Measurements from ENCODE around the gene GAP43. TPM values are rescaled to one million over a fixed set of nuclear protein-coding genes. Genes with fewer than 3 reads are reported as not detected.

GAP43 gene
- total and polyA plus RNA-seq, 2 of the 4 experiments (the other 2 are of a cell fraction) = 0.36 to 0.51 TPM

DNA sequence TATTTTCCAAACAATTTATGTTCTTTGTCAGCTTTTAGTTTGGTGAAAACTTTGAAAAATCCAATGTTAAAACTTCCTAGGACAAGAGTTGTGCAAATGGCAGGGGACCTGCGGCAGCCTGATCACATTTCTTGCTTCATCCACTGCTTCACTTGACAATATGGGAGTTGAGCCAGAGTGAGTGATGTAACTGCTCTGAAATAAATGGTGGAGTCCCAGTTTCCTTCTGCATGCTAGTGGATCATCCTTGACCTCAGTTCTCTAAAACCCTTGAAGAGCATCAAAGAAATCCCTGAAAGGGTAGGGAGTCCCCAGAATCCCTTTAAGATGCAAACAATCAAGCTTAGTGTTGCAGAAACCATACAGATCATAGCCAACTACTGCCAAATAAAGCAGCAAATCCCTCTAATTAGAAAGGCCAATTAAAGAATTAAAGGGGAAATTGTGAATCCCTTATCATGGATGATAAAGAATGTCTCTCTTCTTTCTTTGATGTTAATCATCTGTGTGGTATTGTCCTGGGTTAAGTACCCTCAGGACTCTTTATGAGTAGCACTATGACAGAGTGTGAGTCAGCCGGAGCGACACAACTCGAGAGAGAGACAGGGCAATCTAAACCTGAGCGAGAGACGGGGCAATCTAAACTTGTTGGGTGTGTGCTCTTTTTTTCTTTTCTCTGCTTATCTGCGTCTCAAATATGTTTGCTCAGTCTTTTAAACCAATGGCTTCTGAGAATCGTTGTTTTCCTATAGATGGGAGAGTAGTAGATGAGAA, 41.8 kb upstream of the GAP43 start:
- H3K36me3 ChIP-seq (ENCODE audit: control insufficient read depth, insufficient read depth, low read length) = no peaks in the 10 kb centered on the region
- no peak overlapping the region for H3K18ac ChIP-seq (ENCODE audit: low read depth, low read length)
- no peak overlapping the region for H2BK120ac ChIP-seq (ENCODE audit: low read depth, low read length)
- H4K20me1 ChIP-seq (ENCODE audit: insufficient read depth, low read length) = no peaks in the 10 kb centered on the region
- no TSS peak for BruUV-seq (replicated peaks)
- no peak for ATAC-seq (ENCODE audit: low read depth)
- no peaks in the 10 kb centered on the region for H3K79me1 ChIP-seq (ENCODE audit: low read depth in 1 of 2, low read length in 2 of 2)
- DNase-seq = peak; percentile 15
- no peak overlapping the region for H2AK9ac ChIP-seq (replicated peaks; ENCODE audit: low read depth, low read length, poor library complexity)
- no peaks in the 10 kb centered on the region for H3K9me3 ChIP-seq (ENCODE audit: control insufficient read depth, insufficient read depth, low read length)
- no peak overlapping the region for H3K4me2 ChIP-seq (ENCODE audit: low read depth, low read length)
- no peak overlapping the region for H3K14ac ChIP-seq (replicated peaks; ENCODE audit: low read depth, low read length)
- no peak overlapping the region for H2BK5ac ChIP-seq (ENCODE audit: low read depth, low read length, poor library complexity, severe bottlenecking)
- CTCF ChIA-PET = no interaction called here
- H4K8ac ChIP-seq (ENCODE audit: low read depth in 2 of 2, low read length in 2 of 2) = no peak overlapping the region
- H2AFZ ChIP-seq (replicated peaks; ENCODE audit: low read length, poor library complexity) = peak overlapping the region; percentile 3
- H4K91ac ChIP-seq (ENCODE audit: insufficient read depth, low read depth, low read length) = no peak overlapping the region
- H2AK5ac ChIP-seq (ENCODE audit: low read depth, low read length) = no peak overlapping the region
- no peaks in the 10 kb centered on the region for H3K9me1 ChIP-seq (ENCODE audit: insufficient read depth, low read length)
- POLR2A ChIA-PET (ENCODE audit: unreplicated experiment) = no interaction called here
- H2BK20ac ChIP-seq (ENCODE audit: low read depth, low read length) = no peak overlapping the region
- intact Hi-C loops (cut with micrococcal nuclease) (no loop called here), in situ Hi-C loops (cut with MboI; ENCODE audit: low sequenced_read_pairs) (no loop called here), dilution Hi-C loops (cut with HindIII; ENCODE audit: low sequenced_read_pairs, unreplicated experiment) (no loop called here)
- H3K9ac ChIP-seq (ENCODE audit: low read depth, low read length) = no peak overlapping the region
- no peaks in the 10 kb centered on the region for H3K4me1 ChIP-seq (ENCODE audit: control insufficient read depth, insufficient read depth, low read length)
- TF ChIP-seq MXI1 (IDR thresholded peaks at IDR 0.05; ENCODE audit: borderline replicate concordance, low read depth, low read length) (no peak), RFX5 (IDR thresholded peaks at IDR 0.05; ENCODE audit: low read depth, low read length) (no peak), FOS (IDR thresholded peaks at IDR 0.05; ENCODE audit: low read depth, low read length) (no peak), MAZ (IDR thresholded peaks at IDR 0.05; ENCODE audit: borderline replicate concordance, low read depth, low read length) (no peak), SMC3 (IDR thresholded peaks at IDR 0.05; ENCODE audit: low read depth, low read length) (no peak), NFE2L2 (IDR thresholded peaks at IDR 0.05; ENCODE audit: low read depth, low read length) (no peak), ELK1 (IDR thresholded peaks at IDR 0.05; ENCODE audit: borderline replicate concordance, low read depth, low read length) (no peak), POLR2A (IDR thresholded peaks at IDR 0.05; ENCODE audit: low read depth, low read length) (no peak), CEBPB (IDR thresholded peaks at IDR 0.05; ENCODE audit: low read depth, low read length) (no peak), RAD21 (IDR thresholded peaks at IDR 0.05; ENCODE audit: low read length) (no peak), CHD1 (IDR thresholded peaks at IDR 0.05; ENCODE audit: low read depth, low read length) (no peak), RCOR1 (IDR thresholded peaks at IDR 0.05; ENCODE audit: insufficient replicate concordance, low read length) (no peak)
- TF ChIP-seq, protein P1, sequence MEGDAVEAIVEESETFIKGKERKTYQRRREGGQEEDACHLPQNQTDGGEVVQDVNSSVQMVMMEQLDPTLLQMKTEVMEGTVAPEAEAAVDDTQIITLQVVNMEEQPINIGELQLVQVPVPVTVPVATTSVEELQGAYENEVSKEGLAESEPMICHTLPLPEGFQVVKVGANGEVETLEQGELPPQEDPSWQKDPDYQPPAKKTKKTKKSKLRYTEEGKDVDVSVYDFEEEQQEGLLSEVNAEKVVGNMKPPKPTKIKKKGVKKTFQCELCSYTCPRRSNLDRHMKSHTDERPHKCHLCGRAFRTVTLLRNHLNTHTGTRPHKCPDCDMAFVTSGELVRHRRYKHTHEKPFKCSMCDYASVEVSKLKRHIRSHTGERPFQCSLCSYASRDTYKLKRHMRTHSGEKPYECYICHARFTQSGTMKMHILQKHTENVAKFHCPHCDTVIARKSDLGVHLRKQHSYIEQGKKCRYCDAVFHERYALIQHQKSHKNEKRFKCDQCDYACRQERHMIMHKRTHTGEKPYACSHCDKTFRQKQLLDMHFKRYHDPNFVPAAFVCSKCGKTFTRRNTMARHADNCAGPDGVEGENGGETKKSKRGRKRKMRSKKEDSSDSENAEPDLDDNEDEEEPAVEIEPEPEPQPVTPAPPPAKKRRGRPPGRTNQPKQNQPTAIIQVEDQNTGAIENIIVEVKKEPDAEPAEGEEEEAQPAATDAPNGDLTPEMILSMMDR (conservative IDR thresholded peaks at IDR 0.05; ENCODE audit: low read depth, low read length) = no peak
- TF ChIP-seq, protein P2, sequence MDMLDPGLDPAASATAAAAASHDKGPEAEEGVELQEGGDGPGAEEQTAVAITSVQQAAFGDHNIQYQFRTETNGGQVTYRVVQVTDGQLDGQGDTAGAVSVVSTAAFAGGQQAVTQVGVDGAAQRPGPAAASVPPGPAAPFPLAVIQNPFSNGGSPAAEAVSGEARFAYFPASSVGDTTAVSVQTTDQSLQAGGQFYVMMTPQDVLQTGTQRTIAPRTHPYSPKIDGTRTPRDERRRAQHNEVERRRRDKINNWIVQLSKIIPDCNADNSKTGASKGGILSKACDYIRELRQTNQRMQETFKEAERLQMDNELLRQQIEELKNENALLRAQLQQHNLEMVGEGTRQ (IDR thresholded peaks at IDR 0.05; ENCODE audit: low read depth, low read length) = no peak
- no peak overlapping the region for H3K4me3 ChIP-seq (ENCODE audit: insufficient read depth, low read depth, low read length)
- no peak overlapping the region for H3K56ac ChIP-seq (ENCODE audit: extremely low read depth, insufficient read depth, low read length)
- no CpG with 5 or more reads among the region's 8 CpGs for WGBS, 2 experiments (ENCODE audit: extremely low coverage in 2 of 2, insufficient read length in 1 of 2)
- no peaks in the 10 kb centered on the region for H3K27me3 ChIP-seq (ENCODE audit: control insufficient read depth, insufficient read depth, low read length)
- H3K23ac ChIP-seq (ENCODE audit: low read depth, low read length) = no peak overlapping the region
- no peak overlapping the region for H2BK15ac ChIP-seq (ENCODE audit: low read depth, low read length)
- no peak overlapping the region for H4K5ac ChIP-seq (ENCODE audit: low read depth, low read length)
- H3K27ac ChIP-seq (ENCODE audit: insufficient read depth, low read length) = no peak overlapping the region
- no peak overlapping the region for H3K4ac ChIP-seq (ENCODE audit: low read depth, low read length)
